HL-60/S4 (cell line): ENCODE measurements around the gene CD82.
"Not testable (repeated sequence)": the region's sequence is repeated elsewhere in the genome, so short reads cannot be mapped to it uniquely, and the experiment has no call there.

ENCODE experiments used
- in situ Hi-C: fragments of 300-500 bp; cut with MboI; formaldehyde crosslinking; loops from 2 replicates; pipeline ENCODE4 v1.14.3; 2022; ENCODE audit warnings: low sequenced_read_pairs

The CD82 gene

GRCh38 chr11:44532809-44533208 is 32.7 kb upstream of the CD82 start:
- in situ Hi-C loops = loop anchor here (10.0 kb wide), 2 partner anchors 238 to 428 kb away; no protein-coding TSS in a partner anchor

GRCh38 chr11:44533921-44534711 is 31.3 kb upstream of the CD82 start:
- in situ Hi-C loops = loop anchor here (10.0 kb wide), 2 partner anchors 239 to 429 kb away; no protein-coding TSS in a partner anchor

GRCh38 chr11:44535191-44535980 is 30.1 kb upstream of the CD82 start:
- in situ Hi-C loops = loop anchor here (10.0 kb wide), 2 partner anchors 241 to 431 kb away; no protein-coding TSS in a partner anchor

- in situ Hi-C loops = loop anchor here (10.0 kb wide), 2 partner anchors 242 to 432 kb away; no protein-coding TSS in a partner anchor
Measured at GRCh38 chr11:44536788-44537516, 28.5 kb upstream of the CD82 start.

GRCh38 chr11:44537679-44538078 is 27.8 kb upstream of the CD82 start:
- in situ Hi-C loops = loop anchor here (10.0 kb wide), 2 partner anchors 243 to 433 kb away; no protein-coding TSS in a partner anchor

GRCh38 chr11:44538375-44539054 is 26.9 kb upstream of the CD82 start:
- in situ Hi-C loops = loop anchor here (10.0 kb wide), 2 partner anchors 244 to 434 kb away; no protein-coding TSS in a partner anchor

GRCh38 chr11:44539971-44540370 is 25.5 kb upstream of the CD82 start:
- in situ Hi-C loops = loop anchor here (10.0 kb wide), 2 partner anchors 245 to 435 kb away; no protein-coding TSS in a partner anchor

- in situ Hi-C loops = no loop called here
Measured at GRCh38 chr11:44540667-44541066, 24.8 kb upstream of the CD82 start.

- in situ Hi-C loops = no loop called here
Measured at GRCh38 chr11:44542372-44542771, 23.1 kb upstream of the CD82 start.

GRCh38 chr11:44546984-44547383 is 18.5 kb upstream of the CD82 start:
- in situ Hi-C loops = not testable (repeated sequence)

GRCh38 chr11:44547534-44547933 is 17.9 kb upstream of the CD82 start:
- in situ Hi-C loops = not testable (repeated sequence)

GRCh38 chr11:44548032-44548695 is 17.3 kb upstream of the CD82 start:
- in situ Hi-C loops = no loop called here

GRCh38 chr11:44548961-44549749 is 16.3 kb upstream of the CD82 start:
- in situ Hi-C loops = not testable (repeated sequence)

GRCh38 chr11:44550123-44550522 is 15.3 kb upstream of the CD82 start:
- in situ Hi-C loops = loop anchor here (25.0 kb wide), 1 partner anchor 362 kb away; no protein-coding TSS in a partner anchor

- in situ Hi-C loops = loop anchor here (25.0 kb wide), 1 partner anchor 361 kb away; no protein-coding TSS in a partner anchor
Measured at GRCh38 chr11:44551456-44552139, 13.9 kb upstream of the CD82 start.

GRCh38 chr11:44555031-44555800 is 10.2 kb upstream of the CD82 start:
- in situ Hi-C loops = loop anchor here (25.0 kb wide), 1 partner anchor 357 kb away; no protein-coding TSS in a partner anchor

- in situ Hi-C loops = loop anchor here (25.0 kb wide), 1 partner anchor 355 kb away; no protein-coding TSS in a partner anchor
Measured at GRCh38 chr11:44556735-44557409, 8.6 kb upstream of the CD82 start.
